ENCODE results near the gene CCDC9B.

- no peak for TF ChIP-seq CTCF (IDR thresholded peaks at IDR 0.05)
- TF ChIP-seq POLR2A (IDR thresholded peaks at IDR 0.05), result no peak
Measured at GRCh38 chr15:40314723-40315276, 25.9 kb downstream of the CCDC9B start.
